Uterus (tissue), 4 donors: ENCODE results near the gene CDC42EP1. TPM values are rescaled to one million over a fixed set of nuclear protein-coding genes. Genes with fewer than 3 reads are reported as not detected.

Experiments used
- DNase-seq, 2 donors: peaks; one replicate each; pipeline ENCODE4 v3.0.0-alpha.2; 2019 to 2020
- H3K27ac ChIP-seq, 2 donors: fragments of 200-600 bp; sonication (generic); 1 replicate in 1 of 2; 2 replicates in 1 of 2; pipeline ENCODE4 v1.5.1; 2016 to 2018
- H3K27me3 ChIP-seq, 2 donors: fragments of 200-600 bp; sonication (generic); one replicate each; pipeline ENCODE4 v1.5.1; 2018 to 2019; ENCODE audit warnings: control low read depth in 1 of 2
- H3K36me3 ChIP-seq, 2 donors: fragments of 200-600 bp; sonication (generic); one replicate each; pipeline ENCODE4 v1.5.1; 2019; ENCODE audit warnings: control low read depth in 1 of 2
- H3K4me1 ChIP-seq, 2 donors: fragments of 200-600 bp; sonication (generic); one replicate each; pipeline ENCODE4 v1.5.1; 2018 to 2019; ENCODE audit warnings: control low read depth in 1 of 2
- H3K4me3 ChIP-seq, 2 donors: fragments of 200-600 bp; sonication (generic); 1 replicate in 1 of 2; 2 replicates in 1 of 2; pipeline ENCODE4 v1.5.1; 2018 to 2019; ENCODE audit warnings: mild to moderate bottlenecking in 1 of 2
- H3K9me3 ChIP-seq, 2 donors: fragments of 200-600 bp; sonication (generic); one replicate each; pipeline ENCODE4 v1.5.1; 2019; ENCODE audit warnings: control low read depth in 1 of 2
- POLR2A ChIP-seq, 2 donors: fragments of 450-650 bp; IDR thresholded peaks; one replicate each; pipeline ENCODE4 v1.6.1; 2016; ENCODE audit warnings: antibody characterized with exemption in 2 of 2, mild to moderate bottlenecking in 1 of 2, moderate library complexity in 1 of 2
- intact Hi-C: fragments of 100-400 bp; cut with DNase I; formaldehyde crosslinking; loops from one replicate; pipeline ENCODE4 v1.15.1; 2023; ENCODE audit warnings: low total_unique reads
- total RNA-seq, 4 donors: library from RNA; depleted of rRNA in 3 of 4; stranded (reverse); fragments of >200 nt in 3 of 4; gene quantifications; one replicate each; pipeline versions ENCODE4 v1.1.0 to v1.2.4, GENCODE V29; 2014 to 2023
- TF ChIP-seq, protein P1 (sequence below), 4 experiments: fragments of 200-600 bp in 2 of 4; fragments of 450-650 bp in 2 of 4; sonication (generic) in 2 of 4; IDR thresholded peaks; one replicate each; pipeline ENCODE4 v1.5.1; 2016 to 2019; ENCODE audit warnings: antibody characterized with exemption in 4 of 4, mild to moderate bottlenecking in 2 of 4, moderate library complexity in 1 of 4
- donor health status: DM: yes; HTN: yes; CAD: no.

Gene CDC42EP1
- total RNA-seq, 4 donors from 2014 or later, result 10.6 to 101 (median 16.5) TPM

DNA sequence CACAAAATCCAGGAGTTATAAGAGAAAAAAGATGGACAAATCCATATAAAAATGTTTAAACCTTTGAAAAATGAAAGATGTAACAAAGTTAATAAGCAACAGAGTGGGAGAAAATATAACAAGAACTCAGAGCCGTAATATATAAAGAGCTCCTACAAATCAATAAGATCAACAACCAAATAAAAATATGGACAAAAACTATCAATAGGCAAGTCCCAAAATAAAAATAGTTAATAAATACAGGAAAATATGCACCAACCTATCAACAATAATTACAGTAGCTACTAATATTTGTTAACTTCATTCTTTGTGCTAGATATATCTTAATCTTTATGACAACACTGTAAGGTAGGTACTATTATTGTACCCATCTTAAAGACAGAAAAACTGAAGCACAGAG is 43.8 kb upstream of the CDC42EP1 start:
- Histone ChIP-seq H3K9me3 (no peaks in the 10 kb centered on the region), H3K36me3 (no peaks in the 10 kb centered on the region), H3K4me3 (no peak overlapping the region), H3K27ac (no peak overlapping the region), H3K4me1 (peaks cover 0 to 25% of the 10 kb centered on the region in 2 donors), H3K27me3 (peaks cover 0 to 3% of the 10 kb centered on the region in 2 donors)
- intact Hi-C loops, result no loop called here
- DNase-seq, result no peak
- TF ChIP-seq, protein P1, sequence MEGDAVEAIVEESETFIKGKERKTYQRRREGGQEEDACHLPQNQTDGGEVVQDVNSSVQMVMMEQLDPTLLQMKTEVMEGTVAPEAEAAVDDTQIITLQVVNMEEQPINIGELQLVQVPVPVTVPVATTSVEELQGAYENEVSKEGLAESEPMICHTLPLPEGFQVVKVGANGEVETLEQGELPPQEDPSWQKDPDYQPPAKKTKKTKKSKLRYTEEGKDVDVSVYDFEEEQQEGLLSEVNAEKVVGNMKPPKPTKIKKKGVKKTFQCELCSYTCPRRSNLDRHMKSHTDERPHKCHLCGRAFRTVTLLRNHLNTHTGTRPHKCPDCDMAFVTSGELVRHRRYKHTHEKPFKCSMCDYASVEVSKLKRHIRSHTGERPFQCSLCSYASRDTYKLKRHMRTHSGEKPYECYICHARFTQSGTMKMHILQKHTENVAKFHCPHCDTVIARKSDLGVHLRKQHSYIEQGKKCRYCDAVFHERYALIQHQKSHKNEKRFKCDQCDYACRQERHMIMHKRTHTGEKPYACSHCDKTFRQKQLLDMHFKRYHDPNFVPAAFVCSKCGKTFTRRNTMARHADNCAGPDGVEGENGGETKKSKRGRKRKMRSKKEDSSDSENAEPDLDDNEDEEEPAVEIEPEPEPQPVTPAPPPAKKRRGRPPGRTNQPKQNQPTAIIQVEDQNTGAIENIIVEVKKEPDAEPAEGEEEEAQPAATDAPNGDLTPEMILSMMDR (IDR thresholded peaks at IDR 0.05), result no peak
- TF ChIP-seq POLR2A (IDR thresholded peaks at IDR 0.05), result no peak

DNA sequence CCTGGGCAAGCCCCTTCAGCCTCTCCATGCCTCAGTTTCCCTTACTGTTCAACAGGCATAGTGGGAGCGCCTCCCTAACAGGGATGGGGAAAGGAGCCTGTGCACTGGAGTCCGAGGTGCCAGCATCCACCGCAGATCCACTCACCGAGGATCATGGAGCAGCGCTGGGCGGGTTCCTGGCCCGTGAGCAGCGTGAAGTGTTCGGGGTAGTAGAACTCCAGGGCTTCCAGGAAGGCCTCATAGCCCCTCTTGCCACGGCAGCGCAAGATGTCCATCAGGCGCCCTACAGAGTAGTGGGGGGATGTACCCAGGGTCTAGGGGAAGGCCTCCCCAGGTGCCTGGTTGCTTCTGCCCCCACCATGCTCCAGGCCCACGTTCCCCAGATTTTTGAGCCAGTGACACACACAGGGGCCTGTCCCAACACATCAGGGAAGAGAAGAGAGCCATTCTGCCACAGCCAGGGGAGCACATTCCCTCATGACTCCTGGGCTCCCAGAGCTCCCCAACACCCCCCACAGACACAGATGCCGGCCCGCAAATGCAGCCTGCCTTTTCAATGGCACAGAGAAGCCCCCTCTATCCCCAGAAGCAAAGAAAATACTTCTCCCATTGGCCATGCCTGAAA is 42.3 kb upstream of the CDC42EP1 start:
- Histone ChIP-seq H3K4me3 (peak overlapping the region in 1 of 2 donors; percentile 43), H3K27me3 (peaks cover 0 to 3% of the 10 kb centered on the region in 2 donors), H3K36me3 (no peaks in the 10 kb centered on the region), H3K27ac (peak overlapping the region in 1 of 2 donors; percentile 26), H3K4me1 (peaks cover 0 to 18% of the 10 kb centered on the region in 2 donors), H3K9me3 (no peaks in the 10 kb centered on the region)
- DNase-seq, result no peak
- no peak for TF ChIP-seq POLR2A (IDR thresholded peaks at IDR 0.05)
- TF ChIP-seq, protein P1 (IDR thresholded peaks at IDR 0.05), result no peak
- intact Hi-C loops, result no loop called here

DNA sequence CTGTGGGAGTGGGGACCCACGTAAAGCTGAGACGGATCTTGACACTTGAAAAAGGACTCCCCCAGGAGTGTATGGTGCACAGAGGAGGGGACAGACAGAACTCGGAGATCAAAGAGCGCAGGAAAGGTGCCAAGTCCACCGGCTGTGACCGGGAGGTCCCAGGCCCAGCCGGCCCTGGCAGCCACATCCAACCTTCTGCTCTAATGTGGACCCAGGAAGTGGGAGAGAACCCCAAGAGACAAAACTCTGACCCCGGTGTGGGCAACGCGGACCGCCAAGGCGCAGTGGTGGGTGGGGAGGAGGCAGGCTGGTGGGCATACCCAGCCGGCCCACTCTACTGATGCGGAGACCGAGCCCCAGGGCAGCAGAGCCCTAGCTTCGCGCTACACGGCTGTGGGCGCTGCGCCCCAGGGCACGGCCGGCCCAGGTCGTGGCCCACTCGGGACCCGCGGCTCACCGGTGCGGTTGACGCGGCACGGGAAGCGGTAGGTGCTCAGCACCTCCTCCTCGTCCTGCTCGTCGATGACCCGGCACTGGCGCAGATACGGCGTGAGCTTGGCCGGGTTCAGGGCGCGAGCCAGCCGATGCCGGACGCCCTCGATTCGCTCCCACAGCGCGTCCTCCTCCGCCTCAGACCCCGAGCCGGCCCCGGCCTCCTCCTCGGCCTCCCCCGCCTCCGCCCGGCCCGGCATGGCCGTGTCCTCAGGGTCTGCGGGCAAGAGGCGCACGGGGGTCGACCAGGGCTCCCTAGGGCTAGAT is 41.6 kb upstream of the CDC42EP1 start:
- Histone ChIP-seq H3K36me3 (no peaks in the 10 kb centered on the region), H3K27me3 (peaks cover 0 to 3% of the 10 kb centered on the region in 2 donors), H3K4me3 (peak overlapping the region; percentile 31 to 43), H3K9me3 (no peaks in the 10 kb centered on the region), H3K27ac (peak overlapping the region; percentile 34 to 53), H3K4me1 (peaks cover 0 to 18% of the 10 kb centered on the region in 2 donors)
- no peak for TF ChIP-seq POLR2A (IDR thresholded peaks at IDR 0.05)
- TF ChIP-seq, protein P1 (IDR thresholded peaks at IDR 0.05), result no peak
- no peak for DNase-seq
- intact Hi-C loops, result no loop called here

DNA sequence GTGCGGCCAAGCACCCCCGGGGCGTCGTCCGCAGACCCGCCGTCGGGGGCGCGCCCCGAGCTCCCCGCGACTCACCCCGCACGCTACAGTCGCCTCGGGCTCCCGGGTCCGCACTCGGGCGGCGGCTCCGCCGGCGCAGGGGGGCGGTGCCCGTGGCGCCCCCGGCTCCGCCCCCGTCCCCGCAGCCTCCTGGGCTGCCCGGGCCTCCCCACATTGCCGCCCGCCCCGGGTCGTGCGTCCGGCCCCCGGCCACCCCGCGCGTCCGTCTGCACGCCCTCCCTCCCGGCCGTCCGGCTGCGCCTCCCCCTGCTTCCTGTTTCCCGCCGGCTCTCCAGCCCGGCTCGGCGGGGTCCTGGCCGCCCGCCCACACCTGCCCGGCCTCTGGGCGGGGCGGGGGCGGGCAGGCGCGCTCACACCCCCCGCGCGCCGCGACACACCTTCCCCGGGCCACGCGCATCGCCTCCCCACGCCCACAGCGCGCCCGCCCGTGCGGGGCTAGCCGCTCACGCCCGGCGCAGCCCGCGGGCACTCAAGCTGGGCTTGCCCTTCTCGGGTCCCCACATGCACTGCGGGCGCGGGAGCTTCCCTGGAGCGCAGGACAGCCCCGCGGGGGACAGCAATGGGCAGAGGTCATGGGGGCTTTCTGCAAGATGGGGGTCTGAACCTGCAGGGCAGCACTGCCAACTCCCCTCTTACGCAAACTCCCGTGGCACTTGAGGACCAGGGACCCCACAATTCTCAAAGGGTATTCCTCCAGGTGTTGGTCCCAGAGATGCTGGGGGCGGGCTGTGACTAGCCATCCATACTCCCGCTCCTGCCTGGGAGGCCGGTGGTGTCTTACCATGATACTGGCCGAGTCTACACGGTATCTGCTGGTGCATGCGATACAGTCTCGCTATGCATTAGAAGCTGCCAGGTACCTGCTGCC is 40.7 kb upstream of the CDC42EP1 start, which contains the start of gene CARD10:
Gene CARD10 (minus strand): TSS at position 148 of the 928 bp plus-strand sequence. CDS start 215 bp downstream, outside the sequence.
- no peaks in the 10 kb centered on the region for H3K36me3 ChIP-seq
- H3K27ac ChIP-seq, result peak within 1 kb of the TSS; percentile 34 to 53
- H3K27me3 ChIP-seq, result peaks cover 0 to 3% of the 10 kb centered on the region in 2 donors
- peak within 1 kb of the TSS; percentile 31 to 43 for H3K4me3 ChIP-seq
- TF ChIP-seq POLR2A (IDR thresholded peaks at IDR 0.05), result no peak
- TF ChIP-seq, protein P1 (IDR thresholded peaks at IDR 0.05), result no peak
- H3K4me1 ChIP-seq, result peaks cover 0 to 18% of the 10 kb centered on the region in 2 donors
- intact Hi-C loops, result no loop called here
- H3K9me3 ChIP-seq, result no peaks in the 10 kb centered on the region
- no peak for DNase-seq
